GM21423 (cell line): ENCODE results near the gene CCDC194.

Experiments used
- ATAC-seq: cut with Tn5 transposase; IDR thresholded peaks from one replicate; pipeline ENCODE4 v1.9.1; 2021; ENCODE audit warnings: mild to moderate bottlenecking, moderate library complexity; ENCODE audit not compliant: unreplicated experiment

CCDC194 gene

GRCh38 chr19:17393914-17394313, at the start of gene CCDC194:
Gene CCDC194 (minus strand): TSS chr19:17394196. CDS start chr19:17394158, 38 bp downstream.
- ATAC-seq: no peak

- no peak for ATAC-seq
Measured at GRCh38 chr19:17441241-17442021, 47.4 kb upstream of the CCDC194 start.

GRCh38 chr19:17436874-17437267, 42.9 kb upstream of the CCDC194 start:
- ATAC-seq: no peak

GRCh38 chr19:17436094-17436873, 42.3 kb upstream of the CCDC194 start:
- no peak for ATAC-seq

GRCh38 chr19:17435218-17435617, 41.2 kb upstream of the CCDC194 start:
- ATAC-seq: no peak

- ATAC-seq: no peak
Measured at GRCh38 chr19:17431417-17431816, 37.4 kb upstream of the CCDC194 start.

GRCh38 chr19:17429641-17430113, 35.7 kb upstream of the CCDC194 start:
- no peak for ATAC-seq

GRCh38 chr19:17424743-17425365, 30.9 kb upstream of the CCDC194 start:
- no peak for ATAC-seq

GRCh38 chr19:17423429-17424208, 29.6 kb upstream of the CCDC194 start:
- ATAC-seq: no peak

GRCh38 chr19:17421942-17422341, 27.9 kb upstream of the CCDC194 start:
- no peak for ATAC-seq

- no peak for ATAC-seq
Measured at GRCh38 chr19:17420475-17420924, 26.5 kb upstream of the CCDC194 start.

- ATAC-seq: peak; percentile 86
Measured at GRCh38 chr19:17419621-17420474, 25.9 kb upstream of the CCDC194 start, which contains the start of gene MVB12A. Gene MVB12A (plus strand): TSS chr19:17420047. CDS start chr19:17420136, 89 bp downstream.

GRCh38 chr19:17419154-17419620, 25.2 kb upstream of the CCDC194 start:
- no peak for ATAC-seq

- ATAC-seq: no peak
Measured at GRCh38 chr19:17418710-17419109, 24.7 kb upstream of the CCDC194 start.

GRCh38 chr19:17415121-17415520, 21.1 kb upstream of the CCDC194 start:
- ATAC-seq: no peak

GRCh38 chr19:17414097-17414496, 20.1 kb upstream of the CCDC194 start:
- no peak for ATAC-seq

- no peak for ATAC-seq
Measured at GRCh38 chr19:17411801-17412200, 17.8 kb upstream of the CCDC194 start.

- ATAC-seq: no peak
Measured at GRCh38 chr19:17409990-17410389, 16.0 kb upstream of the CCDC194 start.

- ATAC-seq: no peak
Measured at GRCh38 chr19:17406887-17407196, 12.8 kb upstream of the CCDC194 start.
